Measurements from ENCODE around the gene PRDM4. TPM values are rescaled to one million over a fixed set of nuclear protein-coding genes. Genes with fewer than 3 reads are reported as not detected.
A peak's percentile ranks its signal among the peaks of the same experiment; 100 is the strongest.

PRDM4 gene
- polyA plus RNA-seq, 3 donors, result 6.5 to 16.4 (median 7.0) TPM

GRCh38 chr12:107736914-107737313, 24.0 kb downstream of the PRDM4 start:
- peaks cover 0 to 3% (median 0%) of the 10 kb centered on the region in 3 donors for H3K27me3 Mint-ChIP-seq (ENCODE audit: low read depth in 3 of 3)
- H3K9me3 ChIP-seq (replicated peaks in 1 of 2; ENCODE audit: control insufficient read depth in 1 of 2, insufficient read depth in 1 of 2, low read length in 2 of 2), result no peaks in the 10 kb centered on the region
- DNase-seq, result peak; percentile 8 to 27 (median 15)
- 74% methylated on average over 2 of the region's 4 CpGs for WGBS (ENCODE audit: insufficient coverage)
- no peak overlapping the region for H3K4me2 ChIP-seq (replicated peaks; ENCODE audit: extremely low read depth, low read length, poor library complexity, severe bottlenecking)
- H3K9ac ChIP-seq (ENCODE audit: insufficient read depth, low read length, poor library complexity, severe bottlenecking), result no peak overlapping the region
- H3K4me3 Mint-ChIP-seq, result no peak overlapping the region
- H3K36me3 ChIP-seq (replicated peaks in 1 of 2; ENCODE audit: control insufficient read depth in 1 of 2, insufficient read depth in 2 of 2, low read length in 2 of 2), result peaks cover 81 to 99% of the 10 kb centered on the region in 2 donors
- H3K9me3 Mint-ChIP-seq, result no peaks in the 10 kb centered on the region
- no peaks in the 10 kb centered on the region for H3K79me2 ChIP-seq (ENCODE audit: insufficient read depth, low read length)
- intact Hi-C loops (cut with micrococcal nuclease), result no loop called here
- H3K36me3 Mint-ChIP-seq, result peaks cover 83 to 88% of the 10 kb centered on the region in 2 donors
- H3K27ac ChIP-seq (ENCODE audit: low read depth in 1 of 2, low read length in 2 of 2), result peak overlapping the region in 1 of 2 donors; percentile 56
- H3K4me3 ChIP-seq (replicated peaks in 1 of 3; ENCODE audit: low read depth in 2 of 3, low read length in 3 of 3), result no peak overlapping the region
- H3K27ac Mint-ChIP-seq, result peak overlapping the region in 6 of 7 donors; percentile 15 to 82 (median 61)
- H3K4me1 ChIP-seq (ENCODE audit: control insufficient read depth in 1 of 2, insufficient read depth in 2 of 2, low read length in 2 of 2), result peaks cover 4 to 10% of the 10 kb centered on the region in 2 donors
- H4K20me1 ChIP-seq (ENCODE audit: insufficient read depth, low read length), result peaks cover 14% of the 10 kb centered on the region
- H3K4me1 Mint-ChIP-seq, result peaks cover 12% of the 10 kb centered on the region
- no peaks in the 10 kb centered on the region for H3K27me3 ChIP-seq (ENCODE audit: control insufficient read depth in 2 of 2, insufficient read depth in 2 of 2, low read length in 2 of 2)
- H2AFZ ChIP-seq (ENCODE audit: insufficient read depth, low read depth, low read length, poor library complexity, severe bottlenecking), result no peak overlapping the region
- TF ChIP-seq, protein P1, sequence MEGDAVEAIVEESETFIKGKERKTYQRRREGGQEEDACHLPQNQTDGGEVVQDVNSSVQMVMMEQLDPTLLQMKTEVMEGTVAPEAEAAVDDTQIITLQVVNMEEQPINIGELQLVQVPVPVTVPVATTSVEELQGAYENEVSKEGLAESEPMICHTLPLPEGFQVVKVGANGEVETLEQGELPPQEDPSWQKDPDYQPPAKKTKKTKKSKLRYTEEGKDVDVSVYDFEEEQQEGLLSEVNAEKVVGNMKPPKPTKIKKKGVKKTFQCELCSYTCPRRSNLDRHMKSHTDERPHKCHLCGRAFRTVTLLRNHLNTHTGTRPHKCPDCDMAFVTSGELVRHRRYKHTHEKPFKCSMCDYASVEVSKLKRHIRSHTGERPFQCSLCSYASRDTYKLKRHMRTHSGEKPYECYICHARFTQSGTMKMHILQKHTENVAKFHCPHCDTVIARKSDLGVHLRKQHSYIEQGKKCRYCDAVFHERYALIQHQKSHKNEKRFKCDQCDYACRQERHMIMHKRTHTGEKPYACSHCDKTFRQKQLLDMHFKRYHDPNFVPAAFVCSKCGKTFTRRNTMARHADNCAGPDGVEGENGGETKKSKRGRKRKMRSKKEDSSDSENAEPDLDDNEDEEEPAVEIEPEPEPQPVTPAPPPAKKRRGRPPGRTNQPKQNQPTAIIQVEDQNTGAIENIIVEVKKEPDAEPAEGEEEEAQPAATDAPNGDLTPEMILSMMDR (IDR thresholded peaks at IDR 0.05), result no peak

DNA sequence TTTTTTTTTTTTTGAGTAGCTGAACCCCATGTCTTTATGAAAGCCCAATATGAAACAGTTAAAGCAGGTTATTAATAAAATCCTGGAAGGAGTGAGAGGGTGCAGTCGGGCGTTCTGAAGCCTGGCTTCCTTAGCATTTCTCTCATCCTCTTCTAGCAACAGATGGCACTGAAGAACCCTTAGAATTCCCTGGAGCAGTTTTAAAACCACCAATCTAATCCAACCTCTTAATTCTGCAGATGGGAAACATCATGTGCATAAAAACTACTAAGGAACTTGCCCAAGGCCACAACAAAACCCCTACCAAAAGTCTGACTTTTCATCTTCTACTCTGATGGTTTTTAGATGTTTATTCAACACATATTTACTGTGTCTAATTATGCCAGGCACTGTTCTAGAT, 25.2 kb downstream of the PRDM4 start:
- WGBS (ENCODE audit: insufficient coverage), result no CpG with 5 or more reads among the region's 2 CpGs
- no peaks in the 10 kb centered on the region for H3K79me2 ChIP-seq (ENCODE audit: insufficient read depth, low read length)
- peaks cover 71 to 77% of the 10 kb centered on the region in 2 donors for H3K36me3 Mint-ChIP-seq
- TF ChIP-seq, protein P1 (IDR thresholded peaks at IDR 0.05), result no peak
- peak overlapping the region in 2 of 7 donors; percentile 16 to 44 for H3K27ac Mint-ChIP-seq
- H3K36me3 ChIP-seq (replicated peaks in 1 of 2; ENCODE audit: control insufficient read depth in 1 of 2, insufficient read depth in 2 of 2, low read length in 2 of 2), result peaks cover 69 to 87% of the 10 kb centered on the region in 2 donors
- no peaks in the 10 kb centered on the region for H3K27me3 ChIP-seq (ENCODE audit: control insufficient read depth in 2 of 2, insufficient read depth in 2 of 2, low read length in 2 of 2)
- no peak for DNase-seq
- peaks cover 4 to 10% of the 10 kb centered on the region in 2 donors for H3K4me1 ChIP-seq (ENCODE audit: control insufficient read depth in 1 of 2, insufficient read depth in 2 of 2, low read length in 2 of 2)
- H3K9ac ChIP-seq (ENCODE audit: insufficient read depth, low read length, poor library complexity, severe bottlenecking), result no peak overlapping the region
- no peak overlapping the region for H2AFZ ChIP-seq (ENCODE audit: insufficient read depth, low read depth, low read length, poor library complexity, severe bottlenecking)
- H3K4me1 Mint-ChIP-seq, result peaks cover 12% of the 10 kb centered on the region
- no peak overlapping the region for H3K4me3 Mint-ChIP-seq
- intact Hi-C loops (cut with micrococcal nuclease), result no loop called here
- H3K4me3 ChIP-seq (replicated peaks in 1 of 3; ENCODE audit: low read depth in 2 of 3, low read length in 3 of 3), result no peak overlapping the region
- no peaks in the 10 kb centered on the region for H3K9me3 Mint-ChIP-seq
- peaks cover 0 to 3% (median 0%) of the 10 kb centered on the region in 3 donors for H3K27me3 Mint-ChIP-seq (ENCODE audit: low read depth in 3 of 3)
- H4K20me1 ChIP-seq (ENCODE audit: insufficient read depth, low read length), result peaks cover 14% of the 10 kb centered on the region
- H3K9me3 ChIP-seq (replicated peaks in 1 of 2; ENCODE audit: control insufficient read depth in 1 of 2, insufficient read depth in 1 of 2, low read length in 2 of 2), result no peaks in the 10 kb centered on the region
- peak overlapping the region in 1 of 2 donors; percentile 50 for H3K27ac ChIP-seq (ENCODE audit: low read depth in 1 of 2, low read length in 2 of 2)
- H3K4me2 ChIP-seq (replicated peaks; ENCODE audit: extremely low read depth, low read length, poor library complexity, severe bottlenecking), result no peak overlapping the region

Measured in CD14-positive monocyte (primary cell).